ENCODE results near the gene RASSF8.

Gene RASSF8

GRCh38 chr12:25935355-25936144, 22.9 kb upstream of the RASSF8 start:
- H3K27ac ChIP-seq, result no peak overlapping the region
- no peak for TF ChIP-seq CTCF (conservative IDR thresholded peaks at IDR 0.05)
- no peak for TF ChIP-seq ZFX (IDR thresholded peaks at IDR 0.05)

DNA sequence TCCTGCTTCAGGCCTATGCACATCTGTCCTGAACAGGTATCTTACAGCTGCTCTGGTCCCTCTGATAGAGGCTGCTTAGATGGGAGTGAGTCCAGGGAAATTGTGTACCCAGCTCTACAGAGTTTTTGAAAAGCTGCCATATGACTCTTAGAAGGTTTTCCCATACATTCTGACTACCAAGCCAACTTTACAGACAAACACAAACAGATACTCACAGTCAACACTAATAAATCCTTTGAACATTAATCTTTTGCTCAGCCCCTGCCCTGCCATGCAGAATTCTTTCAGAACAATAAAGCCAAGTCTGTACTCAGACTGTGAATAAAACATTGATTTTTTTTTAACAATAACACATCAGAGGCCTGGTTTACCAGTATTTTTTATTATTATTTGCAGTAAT, 21.4 kb upstream of the RASSF8 start:
- no peak for TF ChIP-seq CTCF (conservative IDR thresholded peaks at IDR 0.05)
- no peak for TF ChIP-seq ZFX (IDR thresholded peaks at IDR 0.05)

GRCh38 chr12:25938581-25938980, 19.9 kb upstream of the RASSF8 start:
- no peak overlapping the region for H3K27ac ChIP-seq
- TF ChIP-seq ZFX (IDR thresholded peaks at IDR 0.05), result no peak
- no peak for TF ChIP-seq CTCF (conservative IDR thresholded peaks at IDR 0.05)

More for the DNA sequence above, 21.4 kb upstream of the RASSF8 start:
- no peak overlapping the region for H3K27ac ChIP-seq

- no peak for TF ChIP-seq ZFX (IDR thresholded peaks at IDR 0.05)
- TF ChIP-seq CTCF (conservative IDR thresholded peaks at IDR 0.05), result no peak
- no peak overlapping the region for H3K27ac ChIP-seq
Observed at GRCh38 chr12:25939606-25940005, 18.9 kb upstream of the RASSF8 start.

- TF ChIP-seq CTCF (conservative IDR thresholded peaks at IDR 0.05), result no peak
- TF ChIP-seq ZFX (IDR thresholded peaks at IDR 0.05), result no peak
- H3K27ac ChIP-seq, result no peak overlapping the region
Observed at GRCh38 chr12:25940886-25941285, 17.6 kb upstream of the RASSF8 start.

DNA sequence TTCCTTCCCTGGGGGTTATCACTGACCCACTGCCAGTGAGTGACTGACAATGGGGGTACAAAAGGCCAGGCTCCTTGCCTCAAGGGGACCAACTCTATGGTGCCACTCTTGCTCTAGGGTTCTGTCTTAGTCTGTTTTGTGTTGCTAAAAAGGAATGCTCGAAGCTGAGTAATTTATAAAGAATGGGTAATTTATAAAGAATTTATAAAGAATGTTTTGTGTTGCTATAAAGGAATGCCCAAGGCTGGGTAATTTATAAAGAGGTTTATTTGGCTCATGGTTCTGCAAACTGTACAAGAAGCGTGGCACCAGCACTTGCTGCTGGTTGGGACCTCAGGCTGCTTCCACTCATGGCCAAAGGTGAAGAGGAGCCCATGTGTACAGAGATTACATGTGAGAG, 15.8 kb upstream of the RASSF8 start:
- no peak for TF ChIP-seq ZFX (IDR thresholded peaks at IDR 0.05)
- TF ChIP-seq CTCF (conservative IDR thresholded peaks at IDR 0.05), result no peak
- no peak overlapping the region for H3K27ac ChIP-seq

DNA sequence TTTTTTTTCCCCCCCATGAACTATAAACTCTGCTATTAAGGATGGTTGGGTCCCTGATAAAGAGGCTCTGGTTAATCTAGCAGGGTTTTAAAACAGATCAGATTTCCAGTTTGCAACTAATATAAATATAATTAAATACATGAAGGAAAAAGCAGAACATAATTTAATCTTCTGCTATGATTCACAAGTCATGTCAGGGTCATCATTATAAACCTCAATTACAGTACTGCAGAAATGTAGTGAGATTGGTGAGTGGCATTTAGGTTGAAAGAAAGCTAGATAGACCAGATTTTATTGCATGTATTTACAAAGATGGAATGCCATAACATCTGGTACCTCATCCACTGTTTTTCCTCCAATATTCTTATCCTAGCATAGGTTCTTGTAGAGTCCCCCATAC, 14.5 kb upstream of the RASSF8 start:
- H3K27ac ChIP-seq, result no peak overlapping the region
- TF ChIP-seq CTCF (conservative IDR thresholded peaks at IDR 0.05), result no peak
- no peak for TF ChIP-seq ZFX (IDR thresholded peaks at IDR 0.05)
